SH-SY5Y (cell line): ENCODE data around the gene FCGR3A.

Experiments used
- GATA2 ChIP-seq: IDR thresholded peaks from 2 replicates; pipeline ENCODE4 v1.6.1; 2011; ENCODE audit warnings: mild to moderate bottlenecking, low read depth, low read length
- GATA3 ChIP-seq: IDR thresholded peaks from 2 replicates; pipeline ENCODE4 v1.6.1; 2011; ENCODE audit warnings: low read depth, mild to moderate bottlenecking, low read length, moderate library complexity

DNA sequence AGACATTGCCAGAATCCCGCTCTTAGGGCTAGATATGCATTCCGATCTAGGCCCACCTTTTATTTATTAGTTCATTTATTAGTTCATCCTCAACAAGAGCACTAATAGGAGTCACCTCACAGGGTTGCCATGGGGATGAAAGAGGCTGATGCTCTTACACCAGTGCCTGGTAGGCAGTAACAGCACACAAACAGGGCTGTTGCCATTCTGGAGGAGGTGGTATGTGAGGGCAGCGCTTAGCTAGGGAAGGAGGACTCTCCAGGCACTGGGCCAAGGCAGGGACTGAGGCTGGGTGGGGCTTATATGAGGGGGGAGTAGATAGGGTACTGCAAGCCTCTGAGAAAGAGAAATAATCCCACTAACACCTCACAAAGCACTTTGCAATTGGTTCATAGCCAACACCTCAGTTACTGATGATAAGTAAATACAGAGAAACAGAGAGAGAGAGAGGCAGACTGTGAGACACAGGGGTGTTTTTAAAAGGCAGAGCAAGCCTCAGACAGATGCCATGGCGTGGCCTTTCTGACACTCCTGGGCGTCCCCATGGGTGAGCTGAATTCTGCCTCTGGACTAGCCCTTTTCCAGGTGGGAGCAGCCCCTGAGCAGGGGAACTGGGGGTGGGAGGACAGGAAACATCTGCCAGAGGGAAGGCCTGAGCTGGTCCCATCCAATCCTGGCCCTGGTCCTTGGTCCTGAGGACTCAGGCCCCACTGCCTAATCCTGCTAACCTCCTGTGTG lies 38.4 kb downstream of the FCGR3A start:
- TF ChIP-seq GATA2 (no peak), GATA3 (no peak)
